CD4-positive, alpha-beta T cell treated with Interleukin-21 for 1 hour (primary cell): ENCODE measurements around the gene TIAM2.
A peak's percentile ranks its signal among the peaks of the same experiment; 100 is the strongest.
"Not testable (repeated sequence)": the region's sequence is repeated elsewhere in the genome, so short reads cannot be mapped to it uniquely, and the experiment has no call there.

ENCODE experiments used
- DNase-seq: peaks from one replicate; pipeline ENCODE4 v3.0.0-alpha.2; 2020

The TIAM2 gene

DNA sequence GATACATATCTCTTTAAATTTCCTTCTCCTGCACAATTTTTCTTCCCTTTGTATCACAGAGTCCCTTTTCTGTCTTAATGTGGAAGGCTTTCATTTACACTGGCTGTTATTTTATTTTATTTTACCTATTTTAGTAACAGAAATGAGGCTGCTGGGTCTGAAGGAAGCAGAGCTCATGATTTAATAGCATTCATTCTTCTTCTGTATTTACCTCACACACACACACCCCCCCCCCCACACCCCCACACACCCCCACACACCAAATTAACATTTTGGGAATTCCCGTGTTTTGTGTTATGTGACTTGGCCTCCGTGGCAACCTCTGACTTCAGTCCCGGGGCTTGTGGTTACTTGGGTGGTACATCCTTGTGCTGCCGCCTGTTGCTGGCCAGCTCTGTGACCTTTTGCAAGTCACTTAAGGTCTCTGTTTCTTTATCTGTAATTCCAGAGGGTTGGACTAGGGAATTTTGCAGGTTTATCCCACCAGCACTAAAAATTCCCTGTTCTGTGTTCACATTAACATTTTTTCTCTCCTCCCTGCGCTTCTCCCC, 108.8 kb downstream of the TIAM2 start:
- peak; percentile 29 for DNase-seq

DNA sequence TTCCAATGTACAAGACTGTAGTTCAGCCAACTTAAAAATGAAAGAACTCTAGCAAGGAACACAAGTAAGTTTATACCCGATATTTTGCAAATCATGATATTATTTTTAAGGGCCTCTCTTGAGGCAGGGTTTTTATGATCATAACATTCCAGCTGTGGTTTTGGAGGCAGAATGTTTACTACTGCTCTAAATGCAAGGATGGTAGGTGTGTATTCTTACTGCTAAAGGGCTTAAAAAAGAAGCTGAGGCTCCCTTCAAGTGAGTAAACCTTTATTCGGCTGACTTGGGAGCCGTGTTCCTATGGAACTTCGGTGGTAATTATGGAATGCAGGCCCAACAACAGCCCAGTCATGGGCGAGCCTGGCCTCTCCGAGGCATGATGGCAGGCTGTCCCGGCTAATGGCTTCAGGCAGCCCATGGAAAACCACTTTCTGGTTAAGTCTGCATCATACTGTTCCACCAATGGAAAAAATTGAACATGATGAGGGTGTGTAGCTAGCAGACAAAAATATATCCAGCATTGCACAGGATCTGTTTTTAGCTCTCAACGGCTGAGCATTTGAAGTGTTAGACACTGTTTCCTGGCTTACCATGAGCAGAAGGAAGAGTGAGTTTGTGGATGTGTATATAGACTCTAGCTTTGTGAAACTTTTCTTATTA, 111.5 kb downstream of the TIAM2 start:
- no peak for DNase-seq

DNA sequence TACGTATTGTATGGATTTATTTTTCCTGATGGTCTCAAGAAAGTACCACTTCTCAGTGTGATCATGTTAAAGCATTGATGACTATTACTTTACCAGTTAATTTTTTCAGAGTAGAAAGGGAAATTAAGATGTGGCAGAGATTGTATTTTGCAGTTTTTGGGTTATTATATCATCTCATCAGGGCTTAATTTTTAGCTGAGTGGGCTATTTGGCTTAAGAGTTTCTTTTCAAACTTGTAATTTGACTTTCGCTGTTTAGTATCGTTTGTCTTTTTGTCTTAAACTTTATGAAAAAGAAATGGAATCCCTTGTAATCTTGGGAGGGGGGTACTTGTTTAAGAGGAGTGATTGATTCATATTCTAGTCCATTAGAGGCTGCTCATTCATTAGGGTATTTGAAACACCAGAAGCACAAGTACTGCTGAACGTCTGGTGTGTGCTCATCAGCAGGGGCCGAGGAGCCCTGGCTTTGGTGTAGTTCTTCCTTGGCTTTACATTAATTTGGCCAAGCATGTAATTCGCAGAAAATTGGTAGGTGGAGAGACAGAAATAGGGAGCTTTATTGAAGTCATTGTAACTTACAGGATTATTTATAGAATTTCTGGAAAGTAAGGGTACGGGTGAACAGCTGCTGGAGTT, 112.4 kb downstream of the TIAM2 start:
- no peak for DNase-seq

DNA sequence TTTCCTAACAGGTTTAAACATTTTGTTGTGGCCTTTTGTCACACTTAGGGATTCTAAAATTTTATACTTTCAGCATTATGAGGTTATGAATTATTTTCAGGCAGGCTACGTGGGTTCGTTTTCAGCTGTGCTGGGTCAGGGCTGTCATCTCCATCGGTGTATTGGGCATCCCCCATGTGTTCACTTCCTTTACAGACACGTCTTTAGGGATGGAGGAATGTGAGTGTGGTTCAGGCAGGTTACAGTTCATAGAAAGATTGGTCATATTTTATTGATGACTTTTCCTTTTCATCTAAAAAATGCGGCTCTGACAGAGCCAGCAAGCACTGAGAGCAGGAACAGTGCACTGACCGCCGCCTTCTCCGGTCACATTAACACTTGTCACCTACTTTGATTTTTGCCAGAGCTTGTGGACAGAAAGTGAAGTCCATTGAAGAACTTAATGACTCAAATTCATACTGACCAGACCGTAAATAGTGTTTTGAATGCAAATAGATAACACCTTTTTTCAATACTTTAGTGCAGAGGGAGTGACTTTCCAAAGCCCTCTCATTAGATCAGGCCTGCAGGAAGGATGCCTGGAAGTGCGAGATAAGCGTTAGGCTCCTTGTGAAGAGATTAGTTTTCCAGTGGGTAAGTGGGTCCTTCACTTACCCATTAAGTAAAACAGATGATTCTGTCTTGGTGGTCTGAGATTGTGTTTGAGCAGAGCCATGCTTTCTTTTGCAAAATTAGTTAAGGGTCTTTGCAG, 113.1 kb downstream of the TIAM2 start:
- DNase-seq, result no peak

DNA sequence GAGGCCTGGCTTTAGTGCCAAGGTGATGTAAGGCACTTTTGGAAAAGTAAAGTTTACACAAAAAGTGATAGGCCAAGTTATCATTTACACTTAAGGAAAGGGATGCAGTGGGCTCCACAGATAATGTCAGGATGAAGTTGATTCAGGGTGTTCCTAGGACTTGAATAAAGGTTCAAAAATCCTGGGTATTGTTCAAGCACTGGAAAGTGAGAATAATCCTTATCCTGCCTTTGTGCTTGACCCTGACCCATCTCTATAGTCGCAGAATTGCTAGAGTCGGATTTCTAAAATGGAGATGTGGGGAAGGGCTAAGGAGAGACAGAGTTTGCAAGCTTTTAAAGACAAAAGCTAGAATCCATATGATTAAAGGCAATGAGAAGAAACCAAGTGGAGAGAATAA, 115.6 kb downstream of the TIAM2 start:
- no peak for DNase-seq

DNA sequence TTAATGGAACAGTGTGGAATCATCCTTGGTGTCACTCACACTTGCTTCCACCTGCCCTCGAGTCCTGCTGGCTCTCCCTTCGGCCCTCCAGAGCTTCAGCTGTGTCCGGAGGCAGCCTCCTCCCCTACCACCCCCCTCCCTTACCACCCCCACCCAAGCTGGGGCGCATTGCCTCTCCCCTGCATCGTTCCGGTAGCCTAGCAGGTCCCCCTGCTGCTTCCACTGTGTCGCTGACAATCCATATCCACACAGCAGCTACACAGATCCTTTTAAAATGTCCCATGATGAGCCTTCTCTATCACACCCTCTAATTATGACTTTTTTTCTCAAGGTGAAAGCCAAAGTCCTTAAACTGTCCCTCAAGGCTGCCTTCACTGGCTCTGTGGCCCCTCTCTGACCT, 117.6 kb downstream of the TIAM2 start:
- no peak for DNase-seq

DNA sequence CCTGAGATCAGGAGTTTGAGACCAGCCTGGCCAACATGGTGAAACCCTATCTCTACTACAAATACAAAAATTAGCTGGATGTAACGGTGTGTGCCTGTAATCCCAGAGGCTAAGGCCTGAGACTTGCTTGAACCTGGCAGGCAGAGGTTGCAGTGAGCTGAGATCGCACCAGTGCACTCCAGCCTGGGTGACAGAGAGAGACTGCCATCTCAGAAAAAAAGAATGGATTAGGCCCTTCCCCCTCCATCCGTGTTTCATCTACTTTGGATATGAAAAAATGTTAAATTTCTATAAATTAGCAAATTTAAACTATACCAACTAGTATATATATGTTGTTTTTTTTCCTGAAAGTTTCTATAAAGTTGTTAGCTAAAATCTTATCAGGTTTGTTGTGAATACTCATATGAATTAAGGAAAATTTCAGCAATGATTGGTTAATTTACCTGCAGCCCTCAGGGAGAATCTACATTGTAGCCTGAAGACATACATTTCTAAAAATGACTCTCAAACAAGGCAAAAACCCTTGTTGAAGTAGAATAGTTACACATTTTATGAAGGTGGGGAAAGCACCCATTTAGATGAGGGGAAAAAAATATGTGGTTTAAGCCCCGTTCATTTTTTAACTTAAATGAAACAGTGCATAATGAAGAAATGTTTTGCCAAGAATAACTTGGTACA, 120.9 kb downstream of the TIAM2 start:
- no peak for DNase-seq

DNA sequence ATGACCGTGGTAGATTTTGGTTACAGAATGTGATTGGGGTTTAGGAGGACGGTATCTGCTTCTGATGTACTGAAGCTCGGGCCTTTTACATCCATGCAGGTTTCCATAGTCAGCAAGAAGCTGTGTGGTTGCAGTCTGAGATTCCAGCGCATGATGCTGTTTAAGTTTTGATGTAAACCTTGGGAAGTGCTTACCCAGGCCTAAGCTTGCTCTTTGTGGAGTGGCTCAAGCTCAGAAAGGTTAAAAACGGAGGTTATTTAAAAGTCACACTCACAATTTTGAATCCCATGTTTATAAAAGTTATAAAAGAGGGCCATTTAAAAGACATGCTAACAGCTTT, 121.4 kb downstream of the TIAM2 start:
- no peak for DNase-seq

DNA sequence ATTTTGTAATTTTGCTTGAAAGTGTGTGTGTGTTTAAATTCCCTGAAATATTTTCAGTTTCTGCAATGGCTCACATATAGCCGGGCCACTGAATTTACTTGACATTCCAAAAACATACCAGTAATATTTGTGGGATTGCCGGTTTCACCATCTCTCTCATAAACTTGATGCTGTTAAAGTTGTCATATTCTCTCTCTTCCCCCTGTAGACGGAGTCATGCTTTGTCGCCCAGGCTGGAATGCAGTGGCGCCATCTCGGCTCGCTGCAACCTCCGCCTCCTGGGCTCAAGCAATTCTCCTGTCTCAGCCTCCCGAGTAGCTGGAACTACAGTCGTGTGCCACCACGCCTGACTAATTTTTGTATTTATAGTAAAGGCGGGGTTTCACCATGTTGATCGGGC, 122.1 kb downstream of the TIAM2 start:
- no peak for DNase-seq

DNA sequence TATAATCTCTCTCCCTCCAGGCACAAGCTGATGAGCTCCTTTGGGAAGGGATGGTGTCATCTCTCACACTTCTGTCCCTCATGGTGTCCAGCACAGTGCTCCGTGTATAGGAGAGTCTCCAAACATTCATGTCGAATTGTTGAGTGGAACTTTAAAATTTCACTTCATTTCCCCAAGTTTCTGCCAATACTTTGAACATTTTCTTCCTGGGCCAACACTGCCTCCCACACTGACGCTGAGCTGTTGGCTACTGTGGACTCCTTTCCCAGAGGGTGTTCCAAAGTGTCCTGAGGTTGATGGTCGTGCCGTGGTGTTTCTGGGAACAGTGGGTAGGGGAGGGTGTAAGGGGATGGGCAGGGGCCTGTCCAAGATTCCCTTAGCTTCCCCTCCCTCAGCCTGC, 122.7 kb downstream of the TIAM2 start:
- no peak for DNase-seq

DNA sequence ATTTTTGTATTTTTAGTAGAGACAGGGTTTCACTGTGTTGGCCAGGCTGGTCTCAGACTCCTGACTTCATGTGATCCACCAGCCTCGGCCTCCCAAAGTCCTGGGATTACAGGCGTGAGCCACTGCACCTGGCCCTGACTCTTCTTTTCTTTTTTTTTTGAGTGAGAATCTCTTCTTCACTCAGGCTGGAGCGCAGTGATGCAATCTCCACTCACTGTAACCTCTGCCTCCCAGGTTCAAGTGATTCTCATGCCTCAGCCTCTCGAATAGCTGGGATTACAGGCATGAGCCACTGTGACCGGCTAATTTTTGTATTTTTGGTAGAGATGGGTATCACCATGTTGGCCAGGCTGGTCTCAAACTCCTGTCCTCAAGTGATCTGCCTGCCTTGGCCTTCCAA, 124.1 kb downstream of the TIAM2 start:
- DNase-seq, result not testable (repeated sequence)

DNA sequence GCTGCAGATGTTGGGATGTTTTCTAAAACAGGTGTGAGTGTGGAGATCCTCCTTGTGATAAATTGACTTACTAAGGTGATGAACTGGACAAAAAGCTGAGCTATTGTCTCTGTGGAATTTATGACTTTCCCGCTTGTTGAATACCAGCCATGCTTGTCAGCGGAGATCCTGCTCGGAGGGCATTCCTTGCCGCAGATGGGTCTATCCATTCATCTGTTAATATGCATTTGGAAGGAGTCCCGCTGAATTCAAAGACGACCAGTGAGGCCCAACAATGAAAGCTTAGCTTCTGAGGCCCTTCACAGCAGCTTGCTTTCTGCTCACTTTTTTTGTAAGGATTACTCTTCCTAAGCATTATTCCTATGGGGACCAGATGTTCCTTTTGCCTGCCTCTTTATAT, 124.9 kb downstream of the TIAM2 start:
- no peak for DNase-seq

DNA sequence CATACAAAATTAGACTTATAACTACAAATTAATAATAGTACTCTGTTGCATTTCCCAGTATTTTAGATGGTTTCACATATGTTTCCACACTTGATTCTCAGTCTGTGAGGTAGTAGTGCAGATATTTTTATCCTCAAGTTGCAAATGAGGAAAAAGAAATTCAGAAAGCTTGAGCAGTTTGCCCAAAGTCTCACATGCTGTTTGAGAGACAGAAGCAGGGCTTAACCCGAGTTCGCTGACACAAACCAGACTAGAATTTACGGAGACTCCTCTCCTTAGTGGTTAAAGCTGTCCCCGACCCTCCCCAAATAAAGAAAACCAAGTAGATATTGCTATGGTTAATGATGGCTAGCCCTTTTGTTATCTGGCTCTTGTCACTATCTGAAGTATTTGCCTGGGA, 126.2 kb downstream of the TIAM2 start:
- no peak for DNase-seq

DNA sequence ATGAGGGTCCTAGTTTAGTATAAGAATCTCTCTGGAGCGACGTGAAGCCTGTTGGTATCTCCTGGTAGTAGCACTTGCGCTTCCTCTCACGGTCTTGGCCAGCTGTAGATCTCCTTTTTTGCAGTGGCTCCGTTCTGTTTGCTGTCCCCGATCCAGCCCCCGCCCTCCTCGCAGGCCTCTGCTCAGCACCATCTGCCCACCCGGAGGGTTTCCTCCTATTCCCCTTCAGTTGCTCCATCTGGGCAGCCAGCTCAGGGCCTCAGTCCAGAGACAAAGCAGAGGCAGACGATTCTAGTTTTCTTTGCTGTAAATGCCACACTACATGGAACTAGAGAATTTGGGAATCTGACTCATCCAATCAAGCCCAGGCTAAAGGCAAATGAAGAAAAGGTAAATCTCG, 126.6 kb downstream of the TIAM2 start:
- no peak for DNase-seq

DNA sequence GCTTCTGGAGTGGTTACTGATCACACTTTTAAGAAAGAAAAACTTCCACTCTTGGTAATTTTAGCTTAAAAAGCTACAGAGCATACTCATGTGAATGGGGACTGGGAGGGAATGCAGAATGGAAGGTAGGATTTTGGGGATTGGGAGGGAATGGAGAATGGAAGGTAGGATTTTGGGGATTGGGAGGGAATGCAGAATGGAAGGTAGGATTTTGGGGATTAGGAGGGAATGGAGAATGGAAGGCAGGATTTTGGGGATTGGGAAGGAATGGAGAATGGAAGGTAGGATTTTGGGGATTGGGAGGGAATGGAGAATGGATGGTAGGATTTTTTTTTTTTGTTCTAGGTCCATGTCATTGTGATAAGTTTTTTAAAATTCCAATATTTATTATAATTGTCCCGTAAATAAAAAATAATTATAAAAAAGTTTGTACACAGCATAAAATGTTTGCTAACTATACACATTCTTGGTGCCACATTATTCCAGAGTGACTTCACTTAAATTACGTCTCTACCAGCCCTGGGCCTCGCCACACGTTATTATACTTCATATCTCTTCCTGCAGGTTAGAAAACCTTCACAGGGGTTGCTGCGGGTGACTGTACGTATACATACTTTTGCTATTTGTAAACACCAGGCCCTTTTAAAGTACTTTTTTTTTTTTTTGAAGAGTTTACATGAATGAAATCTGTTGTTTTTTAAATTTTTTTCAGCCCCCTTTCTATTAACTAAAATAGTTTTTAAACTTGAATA, 127.3 kb downstream of the TIAM2 start:
- no peak for DNase-seq

DNA sequence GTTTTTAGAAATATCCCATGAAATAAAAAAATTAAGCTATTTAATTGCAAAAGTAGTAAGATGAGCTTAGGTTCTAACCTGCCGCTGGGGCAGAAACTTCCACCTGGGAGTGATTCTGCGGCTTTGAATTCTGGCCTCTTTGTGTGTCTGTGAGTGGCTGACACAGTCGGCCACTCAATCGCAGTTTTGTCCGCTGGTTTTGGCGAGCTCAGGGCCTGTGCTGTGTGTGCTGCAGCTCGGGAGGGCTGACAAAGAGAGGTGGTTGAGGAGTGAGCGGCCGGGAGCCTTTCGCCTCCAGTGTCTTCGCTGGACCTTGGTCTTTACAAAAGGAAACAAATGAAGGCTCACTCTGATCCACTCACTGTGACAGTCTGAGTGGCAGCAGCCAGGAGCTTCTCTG, 128.4 kb downstream of the TIAM2 start:
- DNase-seq, result no peak

DNA sequence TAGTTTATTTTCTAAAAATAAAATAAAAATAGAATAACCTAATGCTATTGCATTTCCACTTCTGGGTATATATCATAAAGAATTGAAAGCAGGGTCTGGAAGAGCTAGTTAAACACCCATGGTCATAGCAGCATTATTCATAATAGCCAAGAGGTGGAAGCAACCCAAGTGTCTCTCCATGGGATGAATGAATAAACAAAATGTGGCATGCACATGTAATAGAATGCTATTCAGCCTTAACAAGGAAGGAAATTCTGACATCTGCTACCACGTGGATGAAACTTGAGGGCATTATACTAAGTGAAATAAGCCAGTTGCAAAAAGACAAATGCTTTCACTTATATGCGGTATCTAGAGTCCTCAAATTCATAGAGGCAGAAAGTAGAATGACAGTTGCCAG, 130.8 kb downstream of the TIAM2 start:
- DNase-seq, result no peak

DNA sequence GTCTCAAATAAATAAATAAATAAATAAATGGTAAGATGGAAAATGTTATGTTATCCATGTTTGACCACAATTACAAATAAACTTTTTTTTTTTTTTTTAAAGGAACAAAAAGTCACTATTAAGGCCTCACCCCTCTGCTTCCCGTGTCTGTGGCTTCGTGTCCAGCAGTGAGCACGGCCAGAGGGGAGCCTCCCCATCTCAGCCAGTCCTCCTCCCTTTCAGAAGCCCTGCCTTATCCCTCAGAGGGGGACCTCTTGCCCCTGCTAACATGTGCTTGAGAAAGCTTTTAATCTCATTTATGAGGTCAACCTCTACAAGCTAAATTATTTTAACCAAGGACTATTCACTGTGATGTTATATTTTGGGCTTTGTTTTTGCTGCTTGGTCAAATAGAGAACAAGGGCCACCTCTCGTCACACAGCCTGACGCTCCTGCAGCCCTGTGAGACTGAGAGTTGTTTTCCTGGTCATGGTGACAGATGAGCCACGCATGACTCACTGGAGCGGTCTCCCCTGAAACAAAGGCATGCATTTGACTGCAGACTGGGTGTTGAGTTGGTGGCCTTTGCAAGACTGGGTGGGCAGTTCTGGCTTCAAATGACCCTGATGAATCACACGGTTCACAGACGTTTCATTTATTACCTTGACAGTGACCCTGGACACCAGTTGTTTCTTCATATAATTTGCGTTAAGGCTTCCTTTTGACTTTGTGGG, 131.8 kb downstream of the TIAM2 start:
- no peak for DNase-seq

DNA sequence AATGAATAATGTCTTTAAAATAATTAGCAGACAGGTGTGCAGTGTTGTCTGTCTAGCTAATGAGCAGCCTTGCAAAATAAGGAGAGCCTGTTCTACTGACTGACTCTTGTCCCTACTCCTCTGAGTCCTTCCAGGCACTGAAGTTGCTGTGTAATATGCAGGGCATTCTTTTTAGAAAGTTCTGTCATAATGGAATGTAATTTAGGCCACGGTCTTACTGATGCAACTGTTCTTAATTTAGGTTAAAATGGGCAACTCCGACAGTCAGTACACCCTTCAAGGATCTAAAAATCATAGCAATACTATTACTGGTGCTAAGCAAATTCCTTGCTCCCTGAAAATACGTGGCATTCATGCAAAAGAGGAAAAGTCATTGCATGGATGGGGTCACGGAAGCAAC, 133.9 kb downstream of the TIAM2 start:
- no peak for DNase-seq

DNA sequence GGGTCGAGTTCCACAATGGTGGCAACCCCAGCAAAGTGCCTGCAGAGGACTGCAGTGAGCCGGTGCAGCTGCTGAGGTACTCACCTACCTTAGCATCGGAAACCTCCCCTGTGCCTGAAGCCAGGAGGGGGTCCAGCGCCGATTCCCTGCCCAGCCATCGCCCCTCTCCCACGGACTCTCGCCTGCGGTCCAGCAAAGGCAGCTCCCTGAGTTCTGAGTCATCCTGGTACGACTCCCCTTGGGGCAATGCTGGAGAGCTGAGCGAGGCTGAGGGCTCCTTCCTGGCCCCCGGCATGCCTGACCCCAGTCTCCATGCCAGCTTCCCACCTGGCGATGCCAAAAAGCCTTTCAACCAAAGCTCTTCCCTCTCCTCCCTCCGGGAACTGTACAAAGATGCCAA, 134.6 kb downstream of the TIAM2 start:
- DNase-seq, result no peak

DNA sequence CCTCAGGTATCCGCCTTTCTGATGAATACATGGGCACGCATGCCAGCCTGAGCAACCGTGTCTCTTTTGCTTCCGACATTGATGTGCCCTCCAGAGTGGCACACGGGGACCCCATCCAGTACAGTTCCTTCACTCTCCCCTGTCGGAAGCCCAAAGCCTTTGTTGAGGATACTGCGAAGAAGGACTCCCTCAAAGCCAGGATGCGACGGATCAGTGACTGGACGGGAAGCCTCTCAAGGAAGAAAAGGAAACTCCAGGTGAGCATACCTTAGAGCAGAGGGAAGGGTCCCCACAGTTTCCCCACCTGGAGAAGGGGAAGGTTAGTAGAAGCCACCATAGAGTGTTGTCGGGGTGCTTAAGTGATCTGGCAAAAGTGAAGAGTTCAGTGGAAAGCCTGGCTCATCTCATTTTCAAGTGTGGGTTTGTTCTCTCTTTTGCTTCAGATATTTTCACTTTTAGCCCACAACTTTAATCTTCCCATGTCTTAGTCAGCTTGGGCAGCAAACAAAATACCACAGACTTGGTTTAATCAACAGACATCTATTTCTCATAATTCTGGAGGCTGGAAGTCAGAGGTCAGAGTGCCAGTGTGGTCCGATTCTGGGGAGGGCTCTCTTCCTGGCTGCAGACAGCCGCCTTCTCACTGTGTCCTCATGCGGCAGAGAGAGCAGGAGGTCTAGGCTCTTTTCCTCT, 135.2 kb downstream of the TIAM2 start:
- DNase-seq, result no peak

DNA sequence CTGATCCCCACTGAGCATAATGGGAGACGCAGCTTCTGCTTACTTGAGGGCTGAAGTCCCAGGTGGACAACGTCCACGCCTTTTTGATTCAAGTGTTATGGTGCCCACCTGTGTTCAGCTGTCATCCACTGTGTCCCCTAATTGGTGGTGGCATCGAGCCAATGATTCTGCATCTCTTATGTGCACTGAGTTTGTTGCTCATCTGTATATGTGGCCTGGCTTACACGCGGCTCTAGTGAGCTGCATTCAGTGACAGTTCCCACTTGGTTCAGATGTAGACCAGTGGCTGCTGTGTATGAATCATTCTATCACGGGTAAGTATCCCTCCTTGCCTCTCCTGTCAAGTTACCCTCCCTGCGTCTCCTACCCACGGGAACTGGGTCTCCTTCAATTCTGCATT, 137.5 kb downstream of the TIAM2 start:
- no peak for DNase-seq
